ENCODE results near the gene BCR.

BCR gene

GRCh38 chr22:23144432-23144831 lies 35.9 kb upstream of the BCR start:
- no peak overlapping the region for H3K4me3 ChIP-seq (replicated peaks; ENCODE audit: insufficient read depth, low read length)

GRCh38 chr22:23144932-23145877 lies 35.1 kb upstream of the BCR start, which contains the start of gene RAB36:
Gene RAB36 (plus strand): TSS chr22:23145477. CDS start chr22:23146617, 1,140 bp downstream.
- no peak within 1 kb of the TSS for H3K4me3 ChIP-seq (replicated peaks; ENCODE audit: insufficient read depth, low read length)
- TF ChIP-seq POLR2AphosphoS5 (IDR thresholded peaks at IDR 0.05; ENCODE audit: low read depth) (no peak), REST (IDR thresholded peaks at IDR 0.05; ENCODE audit: insufficient replicate concordance, low read depth) (no peak), CTCF (IDR thresholded peaks at IDR 0.05; ENCODE audit: insufficient read depth, low read length) (no peak), SPI1 (IDR thresholded peaks at IDR 0.05; ENCODE audit: borderline replicate concordance, low read depth) (no peak), GABPA (IDR thresholded peaks at IDR 0.05; ENCODE audit: low read depth) (no peak)
- DNase-seq (ENCODE audit: low read depth in 1 of 2, low spot score in 1 of 2), result peak in 1 of 2 experiments; percentile 18
- H3K27me3 ChIP-seq (ENCODE audit: insufficient read depth, poor library complexity, severe bottlenecking), result no peaks in the 10 kb centered on the region
- H3K27ac ChIP-seq (replicated peaks), result no peak within 1 kb of the TSS

More at GRCh38 chr22:23144432-23144831, 35.9 kb upstream of the BCR start:
- DNase-seq (ENCODE audit: low read depth in 1 of 2, low spot score in 1 of 2), result no peak
- Histone ChIP-seq H3K27ac (replicated peaks) (no peak overlapping the region), H3K27me3 (ENCODE audit: insufficient read depth, poor library complexity, severe bottlenecking) (no peaks in the 10 kb centered on the region)
- TF ChIP-seq GABPA (IDR thresholded peaks at IDR 0.05; ENCODE audit: low read depth) (no peak), POLR2AphosphoS5 (IDR thresholded peaks at IDR 0.05; ENCODE audit: low read depth) (no peak), SPI1 (IDR thresholded peaks at IDR 0.05; ENCODE audit: borderline replicate concordance, low read depth) (no peak), REST (IDR thresholded peaks at IDR 0.05; ENCODE audit: insufficient replicate concordance, low read depth) (no peak), CTCF (IDR thresholded peaks at IDR 0.05; ENCODE audit: insufficient read depth, low read length) (no peak)

GRCh38 chr22:23145878-23146470 lies 34.3 kb upstream of the BCR start:
- TF ChIP-seq CTCF (IDR thresholded peaks at IDR 0.05; ENCODE audit: insufficient read depth, low read length) (no peak), SPI1 (IDR thresholded peaks at IDR 0.05; ENCODE audit: borderline replicate concordance, low read depth) (no peak), GABPA (IDR thresholded peaks at IDR 0.05; ENCODE audit: low read depth) (no peak), POLR2AphosphoS5 (IDR thresholded peaks at IDR 0.05; ENCODE audit: low read depth) (no peak), REST (IDR thresholded peaks at IDR 0.05; ENCODE audit: insufficient replicate concordance, low read depth) (no peak)
- DNase-seq (ENCODE audit: low read depth in 1 of 2, low spot score in 1 of 2), result no peak
- Histone ChIP-seq H3K27ac (replicated peaks) (no peak overlapping the region), H3K27me3 (ENCODE audit: insufficient read depth, poor library complexity, severe bottlenecking) (no peaks in the 10 kb centered on the region), H3K4me3 (replicated peaks; ENCODE audit: insufficient read depth, low read length) (no peak overlapping the region)
